Gastroesophageal sphincter (tissue), 3 donors: Measurements from ENCODE around the gene C14orf180.

ENCODE experiments used
- CTCF ChIP-seq, 4 experiments: fragments of 200-600 bp in 2 of 4; fragments of 450-650 bp in 2 of 4; sonication (generic) in 1 of 4; IDR thresholded peaks; one replicate each; pipeline ENCODE4 v1.5.1; 2017 to 2019; ENCODE audit warnings: antibody characterized with exemption in 4 of 4, mild to moderate bottlenecking in 2 of 4, moderate library complexity in 2 of 4
- POLR2A ChIP-seq, 2 donors: fragments of 450-650 bp; IDR thresholded peaks; one replicate each; pipeline ENCODE4 v1.6.1; 2017; ENCODE audit warnings: antibody characterized with exemption in 2 of 2, mild to moderate bottlenecking in 2 of 2, moderate library complexity in 1 of 2

- TF ChIP-seq POLR2A (IDR thresholded peaks at IDR 0.05) (no peak), CTCF (IDR thresholded peaks at IDR 0.05) (no peak)
Measured at GRCh38 chr14:104599446-104599845, 19.9 kb downstream of the C14orf180 start.
